GM21737 (cell line): ENCODE measurements around the gene AMPD3.

Source experiments
- ATAC-seq: cut with Tn5 transposase; IDR thresholded peaks from one replicate; pipeline ENCODE4 v1.9.1; 2021; ENCODE audit warnings: mild to moderate bottlenecking, moderate library complexity; ENCODE audit not compliant: unreplicated experiment

AMPD3 gene

DNA sequence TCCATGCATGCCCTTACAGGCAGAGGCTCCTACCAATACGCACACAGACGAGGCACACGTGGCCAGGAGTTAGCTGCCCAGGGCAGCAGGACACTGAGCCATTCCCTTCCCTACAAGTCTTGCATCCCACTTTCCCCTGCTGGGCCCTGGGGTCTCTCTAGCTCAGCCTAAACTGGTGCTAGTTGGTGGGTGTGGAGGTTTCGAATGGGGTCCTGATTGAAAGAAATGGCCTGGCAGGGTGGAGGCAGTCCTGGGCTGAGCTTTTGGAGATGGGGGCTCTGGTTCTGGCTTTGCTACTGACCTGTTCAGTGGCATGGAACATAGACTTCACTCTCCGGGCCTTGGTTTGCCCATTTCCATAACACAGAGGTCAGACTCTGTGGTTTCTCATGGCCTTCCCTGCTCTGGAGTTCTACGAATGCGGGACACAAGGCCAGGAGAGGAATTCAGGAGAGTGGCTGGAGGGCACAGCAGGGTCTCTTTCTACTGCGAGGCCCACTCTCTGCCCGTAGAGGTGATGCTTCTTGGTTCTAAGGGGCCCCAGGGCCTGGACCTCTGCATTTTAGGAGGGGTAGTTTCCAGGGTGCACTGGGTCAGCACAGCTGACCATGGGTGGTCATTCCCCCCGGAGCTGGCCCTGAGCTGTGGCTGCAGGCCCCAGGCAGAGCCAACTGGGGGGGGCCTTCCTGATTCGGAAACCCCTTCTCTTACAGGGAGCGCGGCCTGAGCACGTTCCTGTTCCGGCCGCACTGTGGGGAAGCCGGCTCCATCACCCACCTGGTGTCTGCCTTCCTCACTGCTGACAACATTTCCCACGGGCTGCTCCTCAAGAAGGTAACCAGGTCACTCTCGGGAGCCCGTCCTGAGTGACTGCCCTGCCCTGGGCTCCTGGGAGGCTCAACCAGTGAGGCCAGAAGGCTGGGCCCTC, 46.0 kb downstream of the AMPD3 start:
- ATAC-seq = no peak

GRCh38 chr11:10502065-10502680, 47.1 kb downstream of the AMPD3 start:
- ATAC-seq = no peak

GRCh38 chr11:10502770-10503169, 47.7 kb downstream of the AMPD3 start:
- ATAC-seq = no peak

GRCh38 chr11:10503221-10503620, 48.2 kb downstream of the AMPD3 start:
- ATAC-seq = no peak

GRCh38 chr11:10503777-10504480, 48.9 kb downstream of the AMPD3 start:
- no peak for ATAC-seq

DNA sequence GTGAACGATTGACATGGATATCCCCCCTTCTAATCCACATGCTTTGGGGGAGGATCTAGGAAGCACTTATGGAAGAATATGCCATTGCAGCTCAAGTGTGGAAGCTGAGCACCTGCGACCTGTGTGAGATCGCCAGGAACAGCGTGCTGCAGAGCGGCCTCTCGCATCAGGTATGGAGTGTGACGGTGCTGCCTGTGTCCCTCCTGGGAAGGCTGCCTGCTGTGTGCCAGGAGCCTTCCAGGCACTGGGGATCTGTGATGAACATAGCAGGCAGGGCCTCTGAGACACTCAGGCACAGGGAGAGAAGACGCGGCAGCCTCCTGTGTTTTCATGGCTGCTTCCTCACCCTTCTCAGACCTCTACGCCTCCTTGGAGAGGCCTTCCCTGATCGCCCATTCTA, 49.4 kb downstream of the AMPD3 start:
- ATAC-seq = no peak

- ATAC-seq = no peak
Observed at GRCh38 chr11:10505278-10506007, 50.4 kb downstream of the AMPD3 start.

DNA sequence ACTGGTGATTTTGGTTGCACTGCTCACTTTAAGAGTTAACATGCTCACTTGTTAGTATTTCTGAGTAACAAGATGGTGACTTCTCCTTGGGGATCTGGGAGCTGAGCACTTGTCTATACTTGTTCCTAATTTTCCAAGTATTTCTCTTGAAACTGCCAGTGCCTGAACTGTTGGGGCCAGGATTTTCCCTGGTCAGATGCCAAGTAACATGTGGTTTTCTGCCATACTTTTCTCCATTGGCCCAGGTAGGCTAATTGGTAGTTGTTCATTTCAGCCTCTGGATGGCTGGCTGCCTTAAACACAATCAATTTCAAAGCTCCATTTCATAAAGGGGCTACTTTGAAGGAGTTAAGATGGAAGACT, 50.9 kb downstream of the AMPD3 start:
- no peak for ATAC-seq

DNA sequence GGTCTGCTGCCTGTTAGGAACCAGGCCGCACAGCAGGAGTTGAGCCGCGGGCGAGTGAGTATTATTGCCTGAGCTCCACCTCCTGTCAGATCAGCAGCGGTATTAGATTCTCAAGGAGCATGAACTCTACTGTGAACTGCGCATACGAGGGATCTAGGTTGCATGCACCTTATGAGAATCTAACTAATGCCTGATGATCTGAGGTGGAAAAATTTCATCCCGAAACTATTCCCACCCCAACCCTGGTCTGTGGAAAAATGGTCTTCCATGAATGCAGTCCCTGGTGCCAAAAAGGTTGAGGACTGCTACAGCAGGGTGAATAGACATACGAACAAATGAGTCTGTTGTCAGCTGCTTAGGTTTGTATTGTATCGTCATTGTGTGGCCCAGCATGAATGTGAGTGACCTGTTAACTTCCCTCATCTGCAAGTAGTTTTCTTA, 56.1 kb downstream of the AMPD3 start:
- ATAC-seq = no peak

DNA sequence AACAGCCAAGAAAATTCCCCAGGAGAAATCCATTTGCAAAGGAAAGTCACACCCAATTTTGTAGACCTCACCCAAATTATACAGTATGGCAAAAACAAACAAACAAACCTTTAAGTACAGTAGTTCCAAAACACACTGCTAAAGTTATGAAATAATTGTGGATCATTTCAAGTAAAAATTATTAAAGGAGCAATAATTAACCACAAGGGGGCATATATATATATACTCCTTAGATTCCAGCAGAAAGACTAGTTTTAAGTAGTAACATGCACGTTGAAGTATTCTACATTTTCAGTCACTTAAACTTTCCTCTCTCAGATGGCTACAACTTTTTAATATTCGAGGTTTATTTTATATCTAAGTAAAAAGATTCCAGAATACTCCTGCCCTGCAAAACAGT, 59.1 kb downstream of the AMPD3 start:
- no peak for ATAC-seq

GRCh38 chr11:10514709-10515108, 59.6 kb downstream of the AMPD3 start:
- ATAC-seq = no peak

DNA sequence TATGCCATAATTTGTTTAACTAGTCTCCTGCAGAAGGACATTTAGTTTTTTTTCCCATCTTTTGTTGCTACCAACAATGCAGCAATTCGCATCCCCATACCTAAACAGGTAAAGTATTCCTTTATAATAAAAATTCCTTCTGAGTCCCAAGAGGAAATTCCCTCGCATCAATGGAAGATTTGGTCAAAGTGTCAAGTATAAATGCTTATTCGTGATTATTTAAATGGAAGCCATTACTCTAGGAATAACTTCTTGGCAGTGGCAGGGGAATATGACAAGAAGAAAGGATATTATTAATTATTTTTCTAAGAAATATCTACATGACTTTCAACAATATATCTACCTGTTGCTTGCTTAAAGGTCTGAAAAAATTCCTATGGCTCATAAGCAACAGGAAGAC, 60.4 kb downstream of the AMPD3 start:
- ATAC-seq = no peak

GRCh38 chr11:10518123-10518522, 63.1 kb downstream of the AMPD3 start:
- ATAC-seq = no peak

DNA sequence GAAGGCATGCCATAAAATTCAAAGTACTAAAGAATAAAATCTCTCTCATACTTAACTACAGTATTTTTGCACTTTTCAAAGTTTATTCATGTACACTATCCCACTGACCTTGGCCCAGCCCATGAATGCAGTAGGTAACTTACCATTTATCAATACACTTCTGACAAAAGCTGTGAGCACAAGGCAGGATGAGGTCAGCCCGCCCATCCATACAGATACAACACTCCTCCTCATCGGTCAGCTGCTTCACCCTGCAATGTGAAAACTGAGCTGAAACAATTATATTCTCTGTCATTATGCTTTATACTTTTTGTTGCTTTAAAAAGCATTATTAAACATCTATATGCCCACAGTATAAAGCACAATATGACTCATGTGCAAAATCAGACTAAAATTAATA, 63.8 kb downstream of the AMPD3 start:
- no peak for ATAC-seq

- no peak for ATAC-seq
Observed at GRCh38 chr11:10519630-10520029, 64.6 kb downstream of the AMPD3 start.

GRCh38 chr11:10520562-10520961, 65.5 kb downstream of the AMPD3 start:
- no peak for ATAC-seq

DNA sequence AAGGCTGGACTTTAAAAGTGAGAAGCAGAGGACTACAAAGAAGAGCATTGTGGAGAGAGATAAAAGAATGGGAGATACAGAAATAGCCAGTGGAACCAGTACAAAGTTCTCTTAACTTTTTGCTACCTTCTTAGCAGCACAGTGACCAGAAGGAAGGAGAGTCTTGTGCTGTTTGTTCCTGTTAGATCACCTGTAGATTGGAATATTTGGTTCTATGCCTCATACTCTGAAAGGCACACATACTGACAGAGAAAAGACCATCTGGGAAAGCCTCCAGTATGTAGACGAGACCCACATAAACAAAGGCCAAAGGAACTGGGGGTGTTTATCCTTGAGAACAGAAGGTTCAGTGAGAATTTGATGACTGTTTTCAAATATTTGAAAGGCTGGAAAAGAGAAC, 67.2 kb downstream of the AMPD3 start:
- ATAC-seq = no peak

DNA sequence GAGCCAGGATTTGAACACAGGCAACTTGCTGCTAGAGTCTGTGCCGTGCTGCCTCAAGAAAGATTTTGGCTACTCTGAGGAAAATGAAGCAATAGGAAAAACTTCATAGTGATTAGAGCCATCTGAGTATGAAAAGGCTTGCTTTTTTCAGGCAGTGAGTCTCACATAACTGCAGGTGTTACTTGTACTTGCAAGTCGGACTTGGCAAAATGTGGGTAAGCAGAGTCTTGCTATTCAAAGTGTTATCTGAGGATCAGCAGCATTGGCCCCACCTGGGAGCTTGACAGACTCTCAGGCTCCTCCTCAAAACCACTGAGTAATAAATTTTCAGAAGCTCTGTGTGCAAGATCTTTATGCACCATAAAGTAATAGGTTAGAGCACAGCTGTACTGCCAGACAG, 67.9 kb downstream of the AMPD3 start:
- no peak for ATAC-seq

GRCh38 chr11:10524471-10524870, 69.4 kb downstream of the AMPD3 start:
- ATAC-seq = no peak

GRCh38 chr11:10526974-10527918, 72.2 kb downstream of the AMPD3 start:
- peak; percentile 76 for ATAC-seq
